Stimulated activated naive CD4-positive, alpha-beta T cell treated with Interleukin-2 at 50 U/mL for 16 hours (primary cell): ENCODE measurements around the gene SNTA1.
"Not testable (repeated sequence)": the region's sequence is repeated elsewhere in the genome, so short reads cannot be mapped to it uniquely, and the experiment has no call there.

Experiments used
- DNase-seq: peaks from one replicate; lab custom pipeline; 2025; lab: John Stamatoyannopoulos, UW

SNTA1 gene

GRCh38 chr20:33443512-33444239, at the start of gene SNTA1:
Gene SNTA1, minus strand, starts transcription at chr20:33443763. Its CDS starts 143 bp downstream, at chr20:33443620.
- peak; percentile 89 for DNase-seq

GRCh38 chr20:33490934-33491656, 47.5 kb upstream of the SNTA1 start:
- DNase-seq, result no peak

GRCh38 chr20:33490023-33490933, 46.7 kb upstream of the SNTA1 start, which contains the start of gene CBFA2T2:
Gene CBFA2T2, plus strand, starts transcription at chr20:33490096. Its CDS starts 172 bp downstream, at chr20:33490268.
- peak; percentile 68 for DNase-seq

GRCh38 chr20:33489495-33490022, 46.0 kb upstream of the SNTA1 start:
- DNase-seq, result peak; percentile 98

GRCh38 chr20:33488661-33489494, 45.3 kb upstream of the SNTA1 start:
- DNase-seq, result not testable (repeated sequence)

- no peak for DNase-seq
Observed at GRCh38 chr20:33488201-33488600, 44.6 kb upstream of the SNTA1 start.

- not testable (repeated sequence) for DNase-seq
Observed at GRCh38 chr20:33483186-33483585, 39.6 kb upstream of the SNTA1 start.

- DNase-seq, result no peak
Observed at GRCh38 chr20:33482581-33482980, 39.0 kb upstream of the SNTA1 start.

GRCh38 chr20:33481431-33481941, 37.9 kb upstream of the SNTA1 start:
- no peak for DNase-seq

GRCh38 chr20:33480048-33480447, 36.5 kb upstream of the SNTA1 start:
- no peak for DNase-seq

- DNase-seq, result no peak
Observed at GRCh38 chr20:33477386-33478234, 34.0 kb upstream of the SNTA1 start.

GRCh38 chr20:33475381-33476152, 32.0 kb upstream of the SNTA1 start:
- DNase-seq, result no peak

GRCh38 chr20:33474963-33475362, 31.4 kb upstream of the SNTA1 start:
- DNase-seq, result no peak

GRCh38 chr20:33474097-33474873, 30.7 kb upstream of the SNTA1 start:
- no peak for DNase-seq

- DNase-seq, result no peak
Observed at GRCh38 chr20:33472868-33473435, 29.4 kb upstream of the SNTA1 start.

GRCh38 chr20:33470866-33471265, 27.3 kb upstream of the SNTA1 start:
- no peak for DNase-seq

- no peak for DNase-seq
Observed at GRCh38 chr20:33470457-33470856, 26.9 kb upstream of the SNTA1 start.

- no peak for DNase-seq
Observed at GRCh38 chr20:33466303-33466646, 22.7 kb upstream of the SNTA1 start.
